GM12878 (cell line): ENCODE measurements around the gene CCL3. TPM values are rescaled to one million over a fixed set of nuclear protein-coding genes. Genes with fewer than 3 reads are reported as not detected.

Experiments used
- ATF2 ChIP-seq: IDR thresholded peaks from 2 replicates; pipeline ENCODE4 v1.6.1; 2012; ENCODE audit warnings: low read length, inconsistent platforms
- CHD2 ChIP-seq: IDR thresholded peaks from 2 replicates; pipeline ENCODE4 v1.6.1; 2011; ENCODE audit warnings: low read depth, low read length, improper control_type of control experiment, borderline replicate concordance
- CREM ChIP-seq: IDR thresholded peaks from 2 replicates; pipeline ENCODE4 v1.6.1; 2014; ENCODE audit warnings: antibody characterized with exemption, low read depth
- EED ChIP-seq: sonication (generic); IDR thresholded peaks from 2 replicates; pipeline ENCODE4 v1.6.1; 2016; ENCODE audit warnings: antibody characterized with exemption, low read depth
- EP300 ChIP-seq, 2 experiments: fragments of 150-350 bp in 1 of 2; IDR thresholded peaks; 2 replicates each; pipeline ENCODE4 v1.6.1; 2011 to 2012; ENCODE audit warnings: low read depth in 2 of 2, low read length in 2 of 2, borderline replicate concordance in 1 of 2, improper control_type of control experiment in 1 of 2, inconsistent platforms in 1 of 2; ENCODE audit not compliant: control insufficient read depth in 1 of 2
- FOXM1 ChIP-seq: IDR thresholded peaks from 2 replicates; pipeline ENCODE4 v1.6.1; 2012; ENCODE audit warnings: low read depth, mild to moderate bottlenecking, inconsistent platforms, low read length, moderate library complexity
- IKZF1 ChIP-seq: fragments of 450-650 bp; conservative IDR thresholded peaks from 2 replicates; pipeline ENCODE4 v1.6.1; 2017; ENCODE audit warnings: antibody characterized with exemption, mild to moderate bottlenecking
- IKZF2 ChIP-seq, 2 experiments: fragments of 450-650 bp; IDR thresholded peaks; 2 replicates each; pipeline ENCODE4 v1.6.1; 2017; ENCODE audit warnings: mild to moderate bottlenecking in 2 of 2, moderate library complexity in 2 of 2
- IRF4 ChIP-seq: IDR thresholded peaks from 2 replicates; pipeline ENCODE4 v1.6.1; 2011; ENCODE audit warnings: low read depth, low read length
- JUNB ChIP-seq: IDR thresholded peaks from 2 replicates; pipeline ENCODE4 v1.6.1; 2016; ENCODE audit warnings: antibody characterized with exemption, mild to moderate bottlenecking
- JUND ChIP-seq: IDR thresholded peaks from 2 replicates; pipeline ENCODE4 v1.6.1; 2012; ENCODE audit warnings: low read depth, mild to moderate bottlenecking, low read length, improper control_type of control experiment, moderate library complexity
- MEF2B ChIP-seq: fragments of 450-650 bp; IDR thresholded peaks from 2 replicates; pipeline ENCODE4 v1.6.1; 2018; ENCODE audit warnings: mild to moderate bottlenecking, moderate library complexity; ENCODE audit not compliant: partially characterized antibody, poor library complexity, severe bottlenecking
- MLLT1 ChIP-seq: fragments of 450-650 bp; IDR thresholded peaks from 2 replicates; pipeline ENCODE4 v1.6.1; 2016; ENCODE audit warnings: mild to moderate bottlenecking
- MTA2 ChIP-seq: fragments of 450-650 bp; IDR thresholded peaks from 2 replicates; pipeline ENCODE4 v1.6.1; 2016; ENCODE audit warnings: low read depth, mild to moderate bottlenecking, moderate library complexity
- MTA3 ChIP-seq: IDR thresholded peaks from 2 replicates; pipeline ENCODE4 v1.6.1; 2012; ENCODE audit warnings: low read length, inconsistent platforms, borderline replicate concordance
- NFIC ChIP-seq: IDR thresholded peaks from 2 replicates; pipeline ENCODE4 v1.6.1; 2012; ENCODE audit warnings: low read depth, mild to moderate bottlenecking, inconsistent platforms, low read length, moderate library complexity
- NR2F1 ChIP-seq: fragments of 450-650 bp; conservative IDR thresholded peaks from 2 replicates; pipeline ENCODE4 v1.6.1; 2017; ENCODE audit warnings: mild to moderate bottlenecking
- RUNX3 ChIP-seq: IDR thresholded peaks from 2 replicates; pipeline ENCODE4 v1.6.1; 2012; ENCODE audit warnings: low read length, inconsistent platforms
- SPI1 ChIP-seq: IDR thresholded peaks from 2 replicates; pipeline ENCODE4 v1.6.1; 2011; ENCODE audit warnings: low read depth, mild to moderate bottlenecking, low read length, moderate library complexity, borderline replicate concordance; ENCODE audit not compliant: insufficient read depth
- TCF12 ChIP-seq: IDR thresholded peaks from 2 replicates; pipeline ENCODE4 v1.6.1; 2011; ENCODE audit warnings: low read depth, mild to moderate bottlenecking, low read length
- polyA plus RNA-seq, 11 experiments: library from polyadenylated mRNA; depleted of rRNA in 4 of 11; unstranded in 6 of 11; stranded (reverse) in 5 of 11; fragments of >200 nt; fragmentation: Nextera tagmentation in 4 of 11; fragmentation: Illumina TruSeq in 1 of 11; extraction: Ambion mirVana in 4 of 11; extraction: Trizol in 1 of 11; gene quantifications; 1 replicate in 1 of 11; 2 replicates in 10 of 11; pipeline versions ENCODE4 v1.2.1 to v1.2.3, GENCODE V29; 2011 to 2016; ENCODE audit warnings: inconsistent platforms in 2 of 11, missing spikeins in 2 of 11, low read depth in 1 of 11
- total RNA-seq, 4 experiments: library from RNA; depleted of rRNA in 3 of 4; stranded (reverse); fragments of >200 nt in 3 of 4; fragmentation: Illumina TruSeq in 1 of 4; extraction: Trizol in 1 of 4; gene quantifications; 2 replicates each; pipeline versions ENCODE4 v1.2.1 to v1.2.3, GENCODE V29; 2013 to 2021
- TF ChIP-seq, protein P1 (sequence below): fragments of 450-650 bp; formaldehyde crosslinking; IDR thresholded peaks from 2 replicates; pipeline ENCODE4 v1.4.0; 2020; ENCODE audit warnings: mild to moderate bottlenecking, moderate library complexity

Gene CCL3
- total and polyA plus RNA-seq, 10 of the 15 experiments (the other 5 are each of a cell fraction or from before 2014, with no cell fraction given) = 96.5 to 1,488 (median 199) TPM

DNA sequence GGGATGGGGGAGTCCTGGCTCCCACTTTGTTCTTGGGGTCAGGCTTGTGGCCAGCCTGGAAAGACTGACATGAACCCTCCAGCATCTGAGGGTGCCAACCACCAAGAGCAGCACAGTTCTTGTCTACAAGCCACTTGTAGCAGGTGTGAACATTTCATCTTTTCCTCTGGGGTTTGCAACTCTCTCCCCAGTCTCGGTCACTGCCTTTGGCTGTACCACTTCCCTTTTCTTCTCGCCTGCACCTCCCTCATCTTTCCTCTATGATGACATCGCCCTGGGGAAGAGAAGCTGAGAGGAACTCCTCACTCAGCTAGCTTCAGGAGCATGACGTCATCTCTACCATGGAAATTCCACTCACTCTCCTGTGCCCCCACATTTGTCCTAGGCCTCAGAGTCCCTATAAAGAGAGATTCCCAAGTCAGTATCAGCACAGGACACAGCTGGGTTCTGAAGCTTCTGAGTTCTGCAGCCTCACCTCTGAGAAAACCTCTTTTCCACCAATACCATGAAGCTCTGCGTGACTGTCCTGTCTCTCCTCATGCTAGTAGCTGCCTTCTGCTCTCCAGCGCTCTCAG is 13.5 kb upstream of the CCL3 start, which contains the start of gene CCL4 (continued):
- peak; percentile 70 for TF ChIP-seq CHD2
- peak; percentile 92 for TF ChIP-seq EED
- TF ChIP-seq ATF2 = peak; percentile 82
- TF ChIP-seq MTA2 = peak; percentile 73; the same call in 1 of the 2 replicates
- peak; percentile 55 for TF ChIP-seq NFIC
- peak; percentile 21; the same call in 1 of the 2 replicates for TF ChIP-seq JUNB
- TF ChIP-seq MEF2B = peak; percentile 86
- peak; percentile 83 to 90 for TF ChIP-seq EP300 (IDR thresholded peaks at IDR 0.05; ENCODE audit: borderline replicate concordance in 1 of 2, control insufficient read depth in 1 of 2, low read depth in 2 of 2, low read length in 2 of 2)
- peak; percentile 78 for TF ChIP-seq RUNX3
- 0 out of 2 replicates have a peak, but pooled peaks have one; percentile 40 for TF ChIP-seq MTA3
- peak; percentile 80 for TF ChIP-seq TCF12
- 0 out of 2 replicates have a peak, but pooled peaks have one; percentile 36 for TF ChIP-seq FOXM1
- TF ChIP-seq, protein P1, sequence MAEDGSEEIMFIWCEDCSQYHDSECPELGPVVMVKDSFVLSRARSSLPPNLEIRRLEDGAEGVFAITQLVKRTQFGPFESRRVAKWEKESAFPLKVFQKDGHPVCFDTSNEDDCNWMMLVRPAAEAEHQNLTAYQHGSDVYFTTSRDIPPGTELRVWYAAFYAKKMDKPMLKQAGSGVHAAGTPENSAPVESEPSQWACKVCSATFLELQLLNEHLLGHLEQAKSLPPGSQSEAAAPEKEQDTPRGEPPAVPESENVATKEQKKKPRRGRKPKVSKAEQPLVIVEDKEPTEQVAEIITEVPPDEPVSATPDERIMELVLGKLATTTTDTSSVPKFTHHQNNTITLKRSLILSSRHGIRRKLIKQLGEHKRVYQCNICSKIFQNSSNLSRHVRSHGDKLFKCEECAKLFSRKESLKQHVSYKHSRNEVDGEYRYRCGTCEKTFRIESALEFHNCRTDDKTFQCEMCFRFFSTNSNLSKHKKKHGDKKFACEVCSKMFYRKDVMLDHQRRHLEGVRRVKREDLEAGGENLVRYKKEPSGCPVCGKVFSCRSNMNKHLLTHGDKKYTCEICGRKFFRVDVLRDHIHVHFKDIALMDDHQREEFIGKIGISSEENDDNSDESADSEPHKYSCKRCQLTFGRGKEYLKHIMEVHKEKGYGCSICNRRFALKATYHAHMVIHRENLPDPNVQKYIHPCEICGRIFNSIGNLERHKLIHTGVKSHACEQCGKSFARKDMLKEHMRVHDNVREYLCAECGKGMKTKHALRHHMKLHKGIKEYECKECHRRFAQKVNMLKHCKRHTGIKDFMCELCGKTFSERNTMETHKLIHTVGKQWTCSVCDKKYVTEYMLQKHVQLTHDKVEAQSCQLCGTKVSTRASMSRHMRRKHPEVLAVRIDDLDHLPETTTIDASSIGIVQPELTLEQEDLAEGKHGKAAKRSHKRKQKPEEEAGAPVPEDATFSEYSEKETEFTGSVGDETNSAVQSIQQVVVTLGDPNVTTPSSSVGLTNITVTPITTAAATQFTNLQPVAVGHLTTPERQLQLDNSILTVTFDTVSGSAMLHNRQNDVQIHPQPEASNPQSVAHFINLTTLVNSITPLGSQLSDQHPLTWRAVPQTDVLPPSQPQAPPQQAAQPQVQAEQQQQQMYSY (CRISPR knock-in tag) = peak; percentile 65; the same call in 1 of the 2 replicates
- TF ChIP-seq IRF4 = peak; percentile 55
- peak; percentile 57 for TF ChIP-seq JUND
- TF ChIP-seq NR2F1 = peak; percentile 40; the same call in 1 of the 2 replicates
- peak; percentile 91 to 92 for TF ChIP-seq IKZF2 (IDR thresholded peaks at IDR 0.05)
- peak; percentile 70; the same call in 1 of the 2 replicates for TF ChIP-seq CREM
- TF ChIP-seq IKZF1 = peak; percentile 74
- peak; percentile 90 for TF ChIP-seq SPI1
- peak; percentile 30; the same call in 1 of the 2 replicates for TF ChIP-seq MLLT1
